CD4-positive, alpha-beta T cell treated with Interleukin-12 subunit alpha and Interleukin-12 subunit beta, for 1 hour (primary cell): Measurements from ENCODE around the gene C19orf38.

Experiments used
- DNase-seq: peaks from one replicate; pipeline ENCODE4 v3.0.0-alpha.2; 2020

C19orf38 gene

GRCh38 chr19:10913716-10914340 lies 65.6 kb downstream of the C19orf38 start:
- DNase-seq: no peak

DNA sequence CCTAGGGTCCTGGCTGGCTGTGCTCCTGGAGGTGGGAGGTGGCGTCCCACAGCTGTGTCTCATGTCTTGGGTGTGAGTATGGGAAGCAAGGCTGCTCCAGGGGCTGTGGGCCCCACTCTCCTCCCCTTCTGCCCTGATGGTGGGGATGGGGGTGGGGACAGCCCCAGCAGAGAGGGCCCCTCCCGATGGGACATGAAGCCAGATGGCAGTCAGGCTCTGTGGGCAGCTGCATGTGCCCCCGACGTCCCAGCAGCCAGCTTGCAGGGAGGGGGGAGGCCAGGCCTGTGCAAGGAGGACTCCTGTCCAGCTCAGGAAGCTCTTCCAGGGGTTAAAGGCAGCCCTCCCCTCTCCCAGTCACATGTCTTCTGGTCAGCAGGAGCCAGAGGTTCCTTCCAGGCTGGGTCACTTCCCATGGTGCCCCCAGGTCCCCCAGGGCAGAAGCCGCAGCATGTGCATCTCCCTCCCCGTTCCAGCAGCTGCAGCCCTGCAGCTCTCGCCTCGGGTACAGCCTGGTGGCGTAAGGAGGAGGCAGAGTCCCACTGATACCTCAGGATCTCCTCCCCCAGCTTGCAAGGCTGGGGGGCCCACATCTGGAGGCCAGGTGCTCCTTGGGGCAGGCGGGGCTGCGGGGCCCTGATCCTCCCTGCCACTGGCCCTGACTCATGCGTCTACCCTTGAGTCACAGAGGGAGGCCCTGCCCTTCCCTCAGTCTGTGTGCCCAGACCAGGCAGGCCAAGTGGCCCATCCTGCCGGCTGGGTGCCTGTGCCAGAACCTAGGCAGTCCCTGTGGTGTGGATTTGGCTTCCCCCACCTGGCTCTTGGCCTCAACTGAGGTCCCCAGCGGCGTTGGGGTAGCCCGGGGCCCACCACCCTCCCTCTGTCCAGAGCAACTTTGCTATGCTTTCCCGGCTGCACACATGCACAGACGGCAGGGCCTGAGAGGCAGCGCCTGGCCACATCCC lies 67.2 kb downstream of the C19orf38 start:
- DNase-seq: no peak

DNA sequence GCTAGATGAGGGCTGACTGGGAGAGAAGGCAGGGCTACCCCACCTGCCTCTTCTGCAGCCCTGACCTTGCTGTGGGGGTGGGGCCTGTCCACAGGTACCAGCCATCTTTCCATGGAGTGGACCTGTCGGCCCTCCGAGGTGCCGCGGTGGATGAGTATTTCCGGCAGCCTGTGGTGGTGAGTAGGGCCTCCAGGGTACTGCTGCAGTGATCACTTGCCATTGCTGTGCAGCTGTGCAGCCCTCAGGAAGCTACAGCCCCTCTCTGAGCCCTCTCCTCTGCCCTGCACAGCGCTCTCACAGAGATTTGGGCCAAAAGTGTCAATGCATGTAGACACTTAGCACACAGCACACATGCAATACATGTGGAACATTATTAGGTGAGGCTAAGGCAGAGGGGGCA lies 68.4 kb downstream of the C19orf38 start:
- no peak for DNase-seq

DNA sequence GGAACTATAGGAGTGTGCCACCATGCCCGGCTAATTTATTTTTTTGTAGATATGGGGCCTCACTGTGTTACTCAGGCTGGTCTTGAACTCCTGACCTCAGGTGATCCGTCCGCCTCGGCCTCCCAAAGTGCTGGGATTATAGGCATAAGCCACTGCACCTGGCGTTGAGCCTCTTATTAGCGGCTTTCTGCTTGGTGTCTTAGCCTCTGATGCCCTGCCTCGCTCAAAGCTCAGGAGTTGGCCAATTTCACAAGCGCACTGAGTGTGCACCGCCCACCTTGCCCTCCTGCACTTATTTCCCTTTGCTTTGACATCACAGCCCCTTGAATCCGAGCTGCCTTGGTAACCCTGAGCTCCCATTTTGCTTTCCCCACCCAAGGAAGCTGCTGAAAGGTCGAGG lies 70.1 kb downstream of the C19orf38 start:
- DNase-seq: no peak
